ENCODE results near the gene EGFL7. TPM values are rescaled to one million over a fixed set of nuclear protein-coding genes. Genes with fewer than 3 reads are reported as not detected.

The EGFL7 gene
- polyA plus RNA-seq, 3 donors, result 1.3 to 2.8 (median 2.2) TPM

DNA sequence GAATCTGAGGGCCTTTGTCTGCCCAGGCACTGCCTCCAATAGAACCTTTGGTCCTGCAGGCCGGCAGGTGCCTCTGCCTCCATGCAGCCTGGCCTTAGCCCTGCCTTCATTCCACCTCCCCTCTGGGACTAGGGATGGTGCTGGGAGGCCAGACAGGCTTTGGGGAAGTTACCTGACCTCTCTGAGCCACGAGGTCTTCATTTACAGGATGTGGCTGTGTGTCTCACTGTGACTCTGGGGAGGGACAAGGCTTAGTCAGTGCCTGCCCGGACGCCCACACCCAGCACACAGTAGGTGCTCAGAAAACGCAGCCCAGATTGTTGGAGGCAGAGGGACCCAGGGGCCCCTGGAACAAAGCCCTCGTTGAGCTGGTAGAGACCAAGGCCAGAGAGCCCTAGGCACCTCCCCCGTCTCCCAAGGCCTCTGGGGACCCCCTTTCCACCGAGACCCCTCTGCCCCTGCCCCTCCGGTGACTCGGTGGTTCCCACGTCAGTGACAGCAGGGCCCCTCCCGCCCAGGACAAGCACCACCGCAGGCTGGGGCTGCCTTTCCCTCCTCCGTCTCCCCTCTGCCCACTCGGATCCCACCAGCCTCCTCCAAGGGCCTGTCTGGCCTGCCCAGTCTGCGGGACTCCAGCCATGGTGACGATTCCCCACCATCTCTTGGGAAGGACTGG, 46.9 kb upstream of the EGFL7 start:
- peak; percentile 74 to 80 (median 77) for DNase-seq
- no peak overlapping the region for H3K4me2 ChIP-seq (replicated peaks; ENCODE audit: extremely low read depth, low read length, poor library complexity, severe bottlenecking)
- no peaks in the 10 kb centered on the region for H3K27me3 ChIP-seq (ENCODE audit: control insufficient read depth in 2 of 2, insufficient read depth in 2 of 2, low read length in 2 of 2)
- no peaks in the 10 kb centered on the region for H3K36me3 ChIP-seq (replicated peaks in 1 of 2; ENCODE audit: control insufficient read depth in 1 of 2, insufficient read depth in 2 of 2, low read length in 2 of 2)
- H3K27me3 Mint-ChIP-seq (ENCODE audit: low read depth in 3 of 3), result peaks cover 0 to 4% (median 2%) of the 10 kb centered on the region in 3 donors
- TF ChIP-seq, protein P1, sequence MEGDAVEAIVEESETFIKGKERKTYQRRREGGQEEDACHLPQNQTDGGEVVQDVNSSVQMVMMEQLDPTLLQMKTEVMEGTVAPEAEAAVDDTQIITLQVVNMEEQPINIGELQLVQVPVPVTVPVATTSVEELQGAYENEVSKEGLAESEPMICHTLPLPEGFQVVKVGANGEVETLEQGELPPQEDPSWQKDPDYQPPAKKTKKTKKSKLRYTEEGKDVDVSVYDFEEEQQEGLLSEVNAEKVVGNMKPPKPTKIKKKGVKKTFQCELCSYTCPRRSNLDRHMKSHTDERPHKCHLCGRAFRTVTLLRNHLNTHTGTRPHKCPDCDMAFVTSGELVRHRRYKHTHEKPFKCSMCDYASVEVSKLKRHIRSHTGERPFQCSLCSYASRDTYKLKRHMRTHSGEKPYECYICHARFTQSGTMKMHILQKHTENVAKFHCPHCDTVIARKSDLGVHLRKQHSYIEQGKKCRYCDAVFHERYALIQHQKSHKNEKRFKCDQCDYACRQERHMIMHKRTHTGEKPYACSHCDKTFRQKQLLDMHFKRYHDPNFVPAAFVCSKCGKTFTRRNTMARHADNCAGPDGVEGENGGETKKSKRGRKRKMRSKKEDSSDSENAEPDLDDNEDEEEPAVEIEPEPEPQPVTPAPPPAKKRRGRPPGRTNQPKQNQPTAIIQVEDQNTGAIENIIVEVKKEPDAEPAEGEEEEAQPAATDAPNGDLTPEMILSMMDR (IDR thresholded peaks at IDR 0.05), result no peak
- H3K4me1 Mint-ChIP-seq, result peaks cover 39% of the 10 kb centered on the region
- H3K4me3 ChIP-seq (replicated peaks in 1 of 3; ENCODE audit: low read depth in 2 of 3, low read length in 3 of 3), result no peak overlapping the region
- H3K4me1 ChIP-seq (ENCODE audit: control insufficient read depth in 1 of 2, insufficient read depth in 2 of 2, low read length in 2 of 2), result peaks cover 48 to 56% of the 10 kb centered on the region in 2 donors
- no peaks in the 10 kb centered on the region for H4K20me1 ChIP-seq (ENCODE audit: insufficient read depth, low read length)
- H2AFZ ChIP-seq (ENCODE audit: insufficient read depth, low read depth, low read length, poor library complexity, severe bottlenecking), result no peak overlapping the region
- H3K9me3 ChIP-seq (replicated peaks in 1 of 2; ENCODE audit: control insufficient read depth in 1 of 2, insufficient read depth in 1 of 2, low read length in 2 of 2), result no peaks in the 10 kb centered on the region
- H3K79me2 ChIP-seq (ENCODE audit: insufficient read depth, low read length), result no peaks in the 10 kb centered on the region
- peaks cover 0 to 3% of the 10 kb centered on the region in 2 donors for H3K36me3 Mint-ChIP-seq
- H3K27ac Mint-ChIP-seq, result peak overlapping the region in 4 of 7 donors; percentile 18 to 77 (median 53)
- WGBS (ENCODE audit: insufficient coverage), result 75% methylated on average over 13 of the region's 17 CpGs
- no peak overlapping the region for H3K27ac ChIP-seq (ENCODE audit: low read depth in 1 of 2, low read length in 2 of 2)
- peaks cover 0 to 1% (median 0%) of the 10 kb centered on the region in 7 donors for H3K9me3 Mint-ChIP-seq
- H3K9ac ChIP-seq (ENCODE audit: insufficient read depth, low read length, poor library complexity, severe bottlenecking), result peak overlapping the region; percentile 27
- no peak overlapping the region for H3K4me3 Mint-ChIP-seq
- intact Hi-C loops (cut with micrococcal nuclease), result loop anchor here (5.0 to 10.0 kb wide), 3 partner anchors 51 to 68 kb away; partner anchors contain the start of gene NOTCH1 (in 1 of the 2)

- intact Hi-C loops (cut with micrococcal nuclease), result loop anchor here (5.0 to 10.0 kb wide), 3 partner anchors 51 to 69 kb away; partner anchors contain the start of gene NOTCH1 (in 1 of the 2)
- H3K4me1 Mint-ChIP-seq, result peaks cover 43% of the 10 kb centered on the region
- H3K27me3 Mint-ChIP-seq (ENCODE audit: low read depth in 3 of 3), result peaks cover 0 to 4% (median 2%) of the 10 kb centered on the region in 3 donors
- no peak overlapping the region for H3K4me2 ChIP-seq (replicated peaks; ENCODE audit: extremely low read depth, low read length, poor library complexity, severe bottlenecking)
- H3K27me3 ChIP-seq (ENCODE audit: control insufficient read depth in 2 of 2, insufficient read depth in 2 of 2, low read length in 2 of 2), result no peaks in the 10 kb centered on the region
- H3K9me3 Mint-ChIP-seq, result peaks cover 0 to 1% (median 0%) of the 10 kb centered on the region in 7 donors
- H3K27ac Mint-ChIP-seq, result peak overlapping the region in 3 of 7 donors; percentile 46 to 79 (median 56)
- no peak overlapping the region for H3K4me3 Mint-ChIP-seq
- H2AFZ ChIP-seq (ENCODE audit: insufficient read depth, low read depth, low read length, poor library complexity, severe bottlenecking), result no peak overlapping the region
- TF ChIP-seq, protein P1 (IDR thresholded peaks at IDR 0.05), result no peak
- peaks cover 0 to 3% of the 10 kb centered on the region in 2 donors for H3K36me3 Mint-ChIP-seq
- peaks cover 53 to 62% of the 10 kb centered on the region in 2 donors for H3K4me1 ChIP-seq (ENCODE audit: control insufficient read depth in 1 of 2, insufficient read depth in 2 of 2, low read length in 2 of 2)
- WGBS (ENCODE audit: insufficient coverage), result 85% methylated on average over 10 of the region's 12 CpGs
- no peak overlapping the region for H3K4me3 ChIP-seq (replicated peaks in 1 of 3; ENCODE audit: low read depth in 2 of 3, low read length in 3 of 3)
- no peaks in the 10 kb centered on the region for H4K20me1 ChIP-seq (ENCODE audit: insufficient read depth, low read length)
- H3K36me3 ChIP-seq (replicated peaks in 1 of 2; ENCODE audit: control insufficient read depth in 1 of 2, insufficient read depth in 2 of 2, low read length in 2 of 2), result no peaks in the 10 kb centered on the region
- no peak for DNase-seq
- H3K9me3 ChIP-seq (replicated peaks in 1 of 2; ENCODE audit: control insufficient read depth in 1 of 2, insufficient read depth in 1 of 2, low read length in 2 of 2), result no peaks in the 10 kb centered on the region
- H3K27ac ChIP-seq (ENCODE audit: low read depth in 1 of 2, low read length in 2 of 2), result no peak overlapping the region
- H3K79me2 ChIP-seq (ENCODE audit: insufficient read depth, low read length), result no peaks in the 10 kb centered on the region
- H3K9ac ChIP-seq (ENCODE audit: insufficient read depth, low read length, poor library complexity, severe bottlenecking), result peak overlapping the region; percentile 27
These were observed 46.4 kb upstream of the EGFL7 start for GRCh38 chr9:136616307-136616635.
